Activated CD8-positive, alpha-beta T cell treated with anti-CD3 and anti-CD28 coated beads for 36 hours (primary cell): ENCODE results near the gene FANCC. TPM values are rescaled to one million over a fixed set of nuclear protein-coding genes. Genes with fewer than 3 reads are reported as not detected.

ENCODE experiments used
- ATAC-seq: fragments of 200-7000 bp; cut with Tn5 transposase; one replicate; pipeline ENCODE4 v1.10.0; 2021; ENCODE audit warnings: mild to moderate bottlenecking, moderate library complexity
- CTCF ChIA-PET: fragments of 350-600 bp; sonication (Branson Sonifier 250); formaldehyde crosslinking; loops from one replicate; lab custom pipeline; 2021; ENCODE audit warnings: antibody characterized with exemption; lab: Charles Lee
- POLR2A ChIA-PET: fragments of 350-600 bp; sonication (Branson Sonifier 250); formaldehyde crosslinking; loops from one replicate; lab custom pipeline; 2021; ENCODE audit warnings: antibody characterized with exemption; lab: Charles Lee
- DNase-seq: peaks from one replicate; pipeline ENCODE4 v3.0.0-alpha.2; 2020
- H3K27ac Mint-ChIP-seq: one replicate; pipeline ENCODE4 v1.8.0; 2021; ENCODE audit warnings: mild to moderate bottlenecking, mixed read lengths
- H3K27me3 Mint-ChIP-seq: one replicate; pipeline ENCODE4 v1.8.0; 2021; ENCODE audit warnings: mixed read lengths
- H3K36me3 Mint-ChIP-seq: one replicate; pipeline ENCODE4 v1.8.0; 2021; ENCODE audit warnings: low read depth, mixed read lengths
- H3K4me1 Mint-ChIP-seq: one replicate; pipeline ENCODE4 v1.8.0; 2021; ENCODE audit warnings: low read depth, mixed read lengths
- H3K4me3 Mint-ChIP-seq: one replicate; pipeline ENCODE4 v1.8.0; 2021; ENCODE audit warnings: mild to moderate bottlenecking, moderate library complexity, mixed read lengths
- H3K9me3 Mint-ChIP-seq: one replicate; pipeline ENCODE4 v1.8.0; 2021; ENCODE audit warnings: mixed read lengths
- CTCF ChIP-seq: fragments of 200-600 bp; IDR thresholded peaks from one replicate; pipeline ENCODE4 v1.8.0; 2022; ENCODE audit warnings: antibody characterized with exemption, mild to moderate bottlenecking
- intact Hi-C: fragments of 100-400 bp; cut with micrococcal nuclease; formaldehyde crosslinking; loops from one replicate; pipeline ENCODE4 v1.10.0; 2022
- total RNA-seq, 2 experiments: library from RNA; stranded (reverse); gene quantifications; one replicate each; pipeline ENCODE4 v1.2.3, GENCODE V29; 2021

Gene FANCC
- total RNA-seq, 2 experiments from 2014 or later = 11.5 to 12.4 TPM

GRCh38 chr9:95084254-95084934 is 233.1 kb downstream of the FANCC start:
- intact Hi-C loops = no loop called here
- Mint-ChIP-seq H3K4me1 (no peaks in the 10 kb centered on the region), H3K27ac (no peak overlapping the region), H3K9me3 (no peaks in the 10 kb centered on the region), H3K27me3 (no peaks in the 10 kb centered on the region), H3K4me3 (no peak overlapping the region), H3K36me3 (peaks cover 2% of the 10 kb centered on the region)
- TF ChIP-seq CTCF = no peak
- CTCF ChIA-PET = interaction anchor here (0.8 to 1.0 kb wide), 3 partner anchors 10 to 42 kb away, joined by 3 read pairs; no protein-coding TSS in a partner anchor
- no peak for DNase-seq
- no peak for ATAC-seq
- POLR2A ChIA-PET = no interaction called here

GRCh38 chr9:95083086-95083768 is 234.3 kb downstream of the FANCC start:
- ChIA-PET CTCF (interaction anchor here (0.8 to 0.9 kb wide), 2 partner anchors 11 to 43 kb away, joined by 3 read pairs; no protein-coding TSS in a partner anchor), POLR2A (no interaction called here)
- no peak for TF ChIP-seq CTCF
- Mint-ChIP-seq H3K36me3 (peaks cover 2% of the 10 kb centered on the region), H3K27me3 (no peaks in the 10 kb centered on the region), H3K27ac (no peak overlapping the region), H3K4me1 (no peaks in the 10 kb centered on the region), H3K4me3 (no peak overlapping the region), H3K9me3 (no peaks in the 10 kb centered on the region)
- ATAC-seq (no peak), DNase-seq (no peak)
- intact Hi-C loops = no loop called here

GRCh38 chr9:95082401-95083084 is 235.0 kb downstream of the FANCC start:
- no peaks in the 10 kb centered on the region for H3K4me1 Mint-ChIP-seq
- no peak overlapping the region for H3K4me3 Mint-ChIP-seq
- CTCF ChIA-PET = no interaction called here
- peaks cover 2% of the 10 kb centered on the region for H3K36me3 Mint-ChIP-seq
- ATAC-seq (no peak), DNase-seq (no peak)
- H3K27ac Mint-ChIP-seq = no peak overlapping the region
- no peaks in the 10 kb centered on the region for H3K27me3 Mint-ChIP-seq
- no peaks in the 10 kb centered on the region for H3K9me3 Mint-ChIP-seq
- POLR2A ChIA-PET = no interaction called here
- intact Hi-C loops = no loop called here
- no peak for TF ChIP-seq CTCF

- no peak for ATAC-seq
- Mint-ChIP-seq H3K36me3 (peaks cover 2% of the 10 kb centered on the region), H3K4me3 (no peak overlapping the region), H3K9me3 (no peaks in the 10 kb centered on the region), H3K27ac (no peak overlapping the region), H3K4me1 (no peaks in the 10 kb centered on the region), H3K27me3 (no peaks in the 10 kb centered on the region)
- no peak for DNase-seq
- no peak for TF ChIP-seq CTCF
- CTCF ChIA-PET = no interaction called here
- intact Hi-C loops = no loop called here
- POLR2A ChIA-PET = no interaction called here
Observed at GRCh38 chr9:95081998-95082397, 235.5 kb downstream of the FANCC start.
